HS-27A (cell line): ENCODE results near the gene SYNGR2.

Source experiments
- DNase-seq: peaks from one replicate; pipeline ENCODE4 v3.0.0-alpha.2; 2012; ENCODE audit warnings: low read depth, missing footprints

SYNGR2 gene

GRCh38 chr17:78168242-78168902 lies at the start of gene SYNGR2:
TSS of gene SYNGR2 (plus strand) at chr17:78168581. CDS start at chr17:78168617, 36 bp downstream.
- no peak for DNase-seq

GRCh38 chr17:78118801-78119241 lies 49.6 kb upstream of the SYNGR2 start:
- no peak for DNase-seq

DNA sequence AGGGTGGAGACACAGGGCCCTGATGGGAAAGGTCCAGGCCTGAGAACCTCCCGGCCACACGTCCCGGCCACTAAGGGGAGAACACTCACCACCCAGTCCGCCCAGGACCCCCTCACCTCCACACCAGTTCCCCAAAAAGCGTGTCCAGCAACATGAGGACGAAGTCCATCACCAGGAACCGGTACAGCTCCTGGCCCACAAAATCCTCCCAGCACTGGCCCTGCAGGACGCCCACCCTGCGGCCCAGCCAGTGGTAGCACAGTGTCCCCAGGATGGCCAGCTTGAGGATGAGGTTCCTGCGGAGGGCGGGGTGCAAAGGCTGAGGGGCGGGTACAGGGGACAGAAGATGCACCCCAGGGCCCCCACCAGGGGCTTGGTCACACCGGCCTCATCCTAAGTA lies 47.8 kb upstream of the SYNGR2 start:
- DNase-seq = no peak

- no peak for DNase-seq
These were observed 47.2 kb upstream of the SYNGR2 start for GRCh38 chr17:78120971-78121800.

GRCh38 chr17:78121801-78122215 lies 46.6 kb upstream of the SYNGR2 start:
- no peak for DNase-seq

DNA sequence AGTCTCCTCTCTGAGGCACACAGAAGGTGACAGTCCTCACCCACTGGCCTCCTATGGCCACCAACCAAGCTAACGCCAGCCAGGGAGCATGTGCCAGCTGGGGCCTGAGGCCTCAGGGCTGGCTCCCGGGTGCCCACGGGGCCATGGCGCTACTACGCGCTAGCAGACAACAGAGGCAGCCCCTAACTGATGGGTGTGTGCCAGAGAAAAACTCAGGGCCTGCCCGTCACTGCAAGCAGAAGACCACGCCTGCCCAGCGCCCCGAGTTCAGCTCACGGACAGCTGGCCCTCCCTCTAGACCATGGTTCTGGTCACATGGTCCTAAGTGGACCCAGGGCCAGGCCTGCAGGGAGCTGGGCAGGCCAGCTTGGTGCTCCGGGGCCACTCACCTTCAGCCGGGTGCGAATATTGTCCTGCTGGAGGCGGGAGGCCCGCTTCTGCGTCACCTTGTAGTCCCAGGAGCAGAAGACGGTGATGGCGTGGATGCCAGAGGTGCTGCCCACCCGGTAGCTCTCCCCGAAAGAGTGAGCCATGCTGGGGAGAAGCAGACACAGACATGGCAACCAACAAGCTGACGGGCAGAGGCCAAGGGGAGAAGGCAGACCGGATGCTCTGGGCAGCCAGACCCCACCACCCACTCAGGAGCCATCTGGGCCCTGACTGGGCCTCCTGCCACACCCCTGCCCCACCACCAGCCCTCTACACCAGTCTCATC lies 46.0 kb upstream of the SYNGR2 start:
- DNase-seq = no peak

DNA sequence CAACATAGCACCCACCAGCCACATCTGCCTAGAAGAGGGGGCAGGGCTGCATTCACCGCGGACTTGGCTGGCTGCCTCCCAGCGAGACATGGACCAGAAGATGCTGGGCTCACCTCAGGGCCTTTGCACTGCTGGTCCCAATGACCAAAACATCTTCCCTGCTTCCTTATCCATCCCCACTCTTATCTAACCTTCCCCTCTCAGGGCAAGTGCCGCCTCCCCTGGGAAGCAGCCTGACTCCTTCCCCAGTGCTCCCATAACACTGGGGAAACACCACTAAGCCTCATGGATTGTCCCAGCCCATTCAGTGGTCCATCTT lies 45.5 kb upstream of the SYNGR2 start:
- no peak for DNase-seq

GRCh38 chr17:78123258-78123929 lies 45.0 kb upstream of the SYNGR2 start:
- no peak for DNase-seq

GRCh38 chr17:78124081-78124835 lies 44.1 kb upstream of the SYNGR2 start:
- no peak for DNase-seq

DNA sequence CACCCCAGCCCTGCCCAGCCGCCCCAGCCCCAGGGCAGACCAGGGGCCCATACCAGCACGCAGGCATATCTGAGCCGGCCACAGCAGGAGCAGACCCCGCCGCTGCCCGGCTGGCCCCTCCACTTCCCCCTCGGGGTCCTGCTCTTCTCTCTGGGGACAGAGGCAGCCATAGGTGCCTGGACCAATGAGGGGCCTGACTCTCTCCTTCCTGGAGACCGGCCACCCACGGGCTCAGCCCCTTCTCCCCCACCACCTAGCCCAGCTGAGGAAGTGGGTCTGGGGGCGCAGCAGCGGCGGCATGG lies 43.6 kb upstream of the SYNGR2 start:
- DNase-seq = no peak

DNA sequence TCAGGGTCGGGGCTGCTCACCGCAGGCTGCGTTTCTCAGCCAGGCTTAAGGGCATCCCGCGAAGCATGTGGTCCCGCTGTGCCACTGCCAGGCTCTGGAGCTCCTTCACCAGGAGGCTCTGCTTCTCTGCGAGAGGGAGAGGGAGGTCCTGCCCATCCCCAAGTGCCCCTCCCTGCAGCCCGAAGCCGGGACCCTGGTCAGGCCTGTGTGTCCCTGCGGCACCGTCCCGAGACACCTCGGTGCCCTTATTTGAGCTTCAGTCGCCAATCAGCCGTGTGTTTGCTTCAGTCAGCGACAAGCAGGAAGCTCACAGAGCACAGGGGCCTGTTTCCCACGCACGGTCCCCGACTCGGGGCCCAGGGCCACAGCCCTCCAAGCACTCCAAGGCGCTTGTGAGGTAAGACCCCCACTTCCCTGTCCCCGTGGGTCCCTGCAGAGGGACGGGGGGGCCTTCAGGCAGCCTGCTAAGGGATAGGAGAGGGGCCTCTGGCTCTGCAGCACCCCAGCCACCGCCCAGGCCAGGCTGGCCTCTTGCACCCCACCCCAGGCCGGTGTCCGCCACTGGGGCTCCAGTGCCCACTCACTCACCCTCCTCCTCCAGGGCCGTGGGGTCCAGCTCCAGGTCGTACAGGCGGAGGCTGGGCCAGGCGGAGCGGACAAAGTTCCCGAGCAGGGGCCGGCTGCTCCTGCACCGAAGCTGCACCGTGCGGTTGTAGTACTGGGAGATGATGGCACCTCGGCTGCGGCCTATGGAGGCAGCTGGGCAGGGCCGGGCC lies 43.1 kb upstream of the SYNGR2 start:
- no peak for DNase-seq

DNA sequence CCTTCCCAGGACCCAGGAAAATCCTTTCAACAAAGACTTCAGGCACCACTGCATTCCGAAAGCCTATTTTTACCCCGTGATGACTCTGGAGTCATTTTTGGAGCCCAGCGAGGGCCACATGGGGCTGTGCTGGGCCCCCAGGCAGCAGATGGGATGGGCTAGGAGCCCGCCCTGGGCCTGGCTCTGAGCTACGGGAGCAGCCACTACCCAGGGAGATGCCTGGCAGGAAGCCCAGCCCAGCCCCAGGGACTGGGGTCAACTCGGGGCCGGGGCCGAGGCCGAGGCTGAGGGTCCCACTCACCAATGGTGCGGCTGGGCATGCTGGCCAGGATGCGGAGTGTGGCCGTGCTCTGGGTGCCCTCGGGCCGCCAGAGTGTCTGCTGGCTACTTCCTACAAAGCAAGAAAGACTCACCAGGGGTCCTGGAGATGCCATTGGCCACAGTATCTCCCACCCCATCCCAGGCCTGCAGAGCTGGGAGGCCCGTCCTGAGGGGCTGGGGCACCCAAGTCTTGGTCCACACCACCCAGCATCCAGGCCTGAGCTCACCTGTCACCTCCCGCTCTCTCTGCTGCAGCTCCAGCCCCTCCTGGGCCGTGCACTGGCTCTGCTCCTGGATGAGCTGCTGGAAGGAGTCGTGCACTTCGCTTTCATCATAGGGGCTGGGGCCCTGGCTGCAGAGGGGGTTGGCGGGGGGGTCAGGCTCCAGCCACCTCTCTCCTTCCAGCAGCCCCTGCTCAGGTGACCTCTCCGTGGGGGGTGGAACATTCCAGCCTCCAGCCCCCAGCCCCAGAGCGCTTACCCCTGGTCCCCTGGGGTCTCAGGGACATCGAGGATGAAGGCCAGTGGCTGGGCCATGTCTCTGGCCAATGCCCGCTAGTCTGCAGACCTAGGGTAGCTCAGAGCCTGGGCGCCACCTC lies 42.1 kb upstream of the SYNGR2 start:
- no peak for DNase-seq

GRCh38 chr17:78126895-78127238 lies 41.5 kb upstream of the SYNGR2 start:
- no peak for DNase-seq

GRCh38 chr17:78127239-78127887 lies 41.0 kb upstream of the SYNGR2 start:
- no peak for DNase-seq

DNA sequence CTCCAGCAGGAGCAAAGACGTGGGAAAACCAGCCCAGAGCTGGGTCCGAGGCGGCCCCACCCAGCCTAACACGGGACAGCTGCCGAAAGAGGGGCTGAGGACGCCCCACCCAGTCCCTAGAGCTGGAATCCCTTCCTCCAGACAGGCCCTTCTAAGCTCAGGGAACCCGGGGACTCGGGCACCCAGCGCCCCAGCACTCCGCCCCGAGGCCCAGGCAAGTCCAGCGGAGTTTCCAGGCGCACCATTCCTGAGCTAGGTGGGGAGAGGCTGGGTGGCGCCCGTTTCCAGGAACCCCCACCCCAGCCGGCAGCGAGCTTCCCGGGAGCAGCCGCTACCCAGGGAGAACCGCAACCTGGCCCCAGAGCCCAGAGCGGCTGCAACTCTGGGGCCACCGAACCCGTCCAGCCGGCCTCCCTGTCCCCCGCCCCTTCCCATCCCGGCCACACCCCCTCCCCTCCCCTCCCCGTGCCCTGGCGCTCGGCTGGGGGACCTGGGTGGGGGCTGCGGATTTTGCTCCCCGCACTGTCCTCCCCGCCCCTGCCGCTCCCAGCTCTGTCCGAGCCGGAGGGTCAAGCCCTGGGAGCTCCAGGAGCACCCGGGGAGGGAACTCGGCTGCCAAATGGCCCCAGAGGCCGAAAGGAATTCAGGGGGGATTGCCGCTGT lies 40.4 kb upstream of the SYNGR2 start:
- no peak for DNase-seq

GRCh38 chr17:78128551-78129350 lies 39.6 kb upstream of the SYNGR2 start, which contains the start of gene TMC6:
TSS of gene TMC6 (minus strand) at chr17:78128755. CDS start at chr17:78126832, 1,923 bp downstream.
- no peak for DNase-seq

DNA sequence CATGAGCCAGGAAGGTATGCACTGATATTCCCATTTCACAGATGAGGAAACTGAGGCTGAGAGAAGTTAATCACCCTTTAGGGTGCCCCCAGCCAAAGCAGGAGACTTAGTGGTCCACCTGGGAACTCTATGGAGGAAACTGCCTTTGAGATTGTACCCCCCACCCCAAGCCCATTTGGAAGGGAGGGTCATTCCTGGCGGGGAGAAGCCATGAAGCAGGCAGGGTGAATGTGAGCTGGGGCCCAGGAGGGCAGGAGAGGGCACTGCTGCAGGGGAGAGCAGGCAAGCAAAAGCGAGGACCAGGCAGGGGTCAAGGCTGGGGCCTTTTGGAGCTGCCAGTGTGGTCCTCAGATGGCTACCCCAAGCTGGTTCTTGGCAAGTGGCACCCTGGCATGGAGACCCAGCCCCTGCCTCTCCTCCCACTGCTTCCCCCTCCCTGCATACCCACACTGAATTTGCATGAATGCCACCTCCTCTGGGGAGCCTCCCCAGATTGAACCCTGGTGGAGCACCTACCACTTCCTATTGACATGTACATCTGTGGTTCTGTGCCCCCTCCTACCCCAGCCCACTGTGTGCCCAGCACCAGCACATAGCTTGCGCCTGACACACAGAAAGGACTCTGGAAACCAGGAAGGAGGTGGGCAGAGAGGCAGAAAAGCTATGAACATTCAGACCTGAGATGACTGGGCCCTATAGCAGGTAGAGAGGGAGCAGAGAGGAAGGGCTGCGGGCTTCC lies 38.9 kb upstream of the SYNGR2 start:
- no peak for DNase-seq
